DMS 273 treated with DMSO at 0.1 percent for 48 hours (cell line): ENCODE data around the gene MALT1.
"Not testable (repeated sequence)": the region's sequence is repeated elsewhere in the genome, so short reads cannot be mapped to it uniquely, and the experiment has no call there.

ENCODE experiments used
- DNase-seq: peaks from one replicate; lab custom pipeline; 2025; lab: John Stamatoyannopoulos, UW

MALT1 gene

GRCh38 chr18:58732471-58732870 lies 61.2 kb downstream of the MALT1 start:
- DNase-seq, result no peak

- no peak for DNase-seq
Measured at GRCh38 chr18:58733866-58734265, 62.6 kb downstream of the MALT1 start.

- no peak for DNase-seq
Measured at GRCh38 chr18:58738322-58738721, 67.1 kb downstream of the MALT1 start.

GRCh38 chr18:58745914-58746313 lies 74.6 kb downstream of the MALT1 start:
- no peak for DNase-seq

GRCh38 chr18:58748899-58749595 lies 77.8 kb downstream of the MALT1 start:
- DNase-seq, result no peak

GRCh38 chr18:58753976-58754375 lies 82.7 kb downstream of the MALT1 start:
- no peak for DNase-seq

GRCh38 chr18:58754544-58755068 lies 83.3 kb downstream of the MALT1 start:
- DNase-seq, result no peak

- no peak for DNase-seq
Measured at GRCh38 chr18:58755304-58756010, 84.2 kb downstream of the MALT1 start.

GRCh38 chr18:58756148-58756547 lies 84.9 kb downstream of the MALT1 start:
- DNase-seq, result no peak

GRCh38 chr18:58756596-58757240 lies 85.5 kb downstream of the MALT1 start:
- no peak for DNase-seq

- DNase-seq, result not testable (repeated sequence)
Measured at GRCh38 chr18:58757351-58757750, 86.1 kb downstream of the MALT1 start.

GRCh38 chr18:58758046-58758445 lies 86.8 kb downstream of the MALT1 start:
- no peak for DNase-seq

GRCh38 chr18:58758606-58759005 lies 87.3 kb downstream of the MALT1 start:
- DNase-seq, result no peak

GRCh38 chr18:58761241-58761969 lies 90.1 kb downstream of the MALT1 start:
- no peak for DNase-seq

- no peak for DNase-seq
Measured at GRCh38 chr18:58761970-58762780, 90.9 kb downstream of the MALT1 start.

- no peak for DNase-seq
Measured at GRCh38 chr18:58762781-58763171, 91.5 kb downstream of the MALT1 start.

- DNase-seq, result no peak
Measured at GRCh38 chr18:58766164-58766563, 94.9 kb downstream of the MALT1 start.

GRCh38 chr18:58766946-58767345 lies 95.7 kb downstream of the MALT1 start:
- DNase-seq, result no peak

GRCh38 chr18:58768293-58768974 lies 97.2 kb downstream of the MALT1 start:
- peak; percentile 33 for DNase-seq

- no peak for DNase-seq
Measured at GRCh38 chr18:58769321-58769720, 98.1 kb downstream of the MALT1 start.

GRCh38 chr18:58770601-58771000 lies 99.3 kb downstream of the MALT1 start:
- no peak for DNase-seq
